ENCODE measurements around the gene NET1.

Gene NET1

GRCh38 chr10:5481121-5481520 is 68.8 kb downstream of the NET1 start:
- Histone ChIP-seq H3K9ac (ENCODE audit: low read length) (no peak overlapping the region), H3K4me3 (ENCODE audit: low read length) (no peak overlapping the region), H3K4me1 (ENCODE audit: control insufficient read depth, low read depth, low read length) (peaks cover 21% of the 10 kb centered on the region), H3K27me3 (ENCODE audit: control insufficient read depth, insufficient read depth, low read length) (no peaks in the 10 kb centered on the region), H3K9me3 (ENCODE audit: control insufficient read depth, low read depth, low read length) (no peaks in the 10 kb centered on the region), H3K27ac (ENCODE audit: low read length) (no peak overlapping the region), H3K36me3 (ENCODE audit: control insufficient read depth, low read depth, low read length) (no peaks in the 10 kb centered on the region)

DNA sequence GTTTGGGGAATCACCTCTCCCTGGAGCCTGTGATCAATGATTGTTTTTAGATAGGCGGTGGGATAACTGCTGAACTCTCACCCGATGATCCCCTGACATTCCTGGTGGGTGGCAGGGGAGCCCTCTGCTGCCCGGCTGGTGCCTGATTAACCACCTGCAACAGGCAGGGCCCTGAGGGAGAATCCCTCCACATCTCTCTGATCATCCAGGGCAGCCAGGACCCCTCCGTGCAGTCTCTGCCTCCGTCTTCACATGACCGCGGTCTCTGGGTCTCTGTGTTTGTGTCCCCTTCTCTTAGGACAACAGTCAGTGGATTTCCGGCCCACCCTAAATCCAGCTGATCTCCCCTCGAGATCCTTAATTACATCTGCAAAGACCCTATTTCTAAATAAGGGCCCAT is 69.7 kb downstream of the NET1 start:
- H3K9me3 ChIP-seq (ENCODE audit: control insufficient read depth, low read depth, low read length) = no peaks in the 10 kb centered on the region
- H3K4me1 ChIP-seq (ENCODE audit: control insufficient read depth, low read depth, low read length) = peaks cover 17% of the 10 kb centered on the region
- H3K36me3 ChIP-seq (ENCODE audit: control insufficient read depth, low read depth, low read length) = no peaks in the 10 kb centered on the region
- H3K27ac ChIP-seq (ENCODE audit: low read length) = no peak overlapping the region
- H3K9ac ChIP-seq (ENCODE audit: low read length) = no peak overlapping the region
- no peaks in the 10 kb centered on the region for H3K27me3 ChIP-seq (ENCODE audit: control insufficient read depth, insufficient read depth, low read length)
- no peak overlapping the region for H3K4me3 ChIP-seq (ENCODE audit: low read length)

DNA sequence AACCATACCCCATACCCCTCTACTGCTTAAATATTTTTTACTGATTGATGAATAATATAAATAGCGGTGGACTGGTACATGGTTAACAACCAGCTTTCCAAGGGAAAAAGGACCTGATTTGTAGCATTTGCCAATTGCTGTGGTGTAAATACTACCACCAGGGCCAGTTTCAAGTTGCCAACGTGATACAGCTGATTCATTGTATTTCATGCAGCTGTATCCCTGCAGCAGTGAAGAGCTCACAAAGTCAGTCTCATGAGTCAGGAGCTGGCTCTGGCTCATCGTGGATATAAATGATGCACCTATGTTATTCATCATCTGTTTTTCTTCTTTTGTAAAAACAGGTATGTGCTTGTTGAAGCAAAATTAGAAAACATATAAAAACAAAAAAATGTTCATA is 71.8 kb downstream of the NET1 start:
- Histone ChIP-seq H3K27me3 (ENCODE audit: control insufficient read depth, insufficient read depth, low read length) (no peaks in the 10 kb centered on the region), H3K27ac (ENCODE audit: low read length) (no peak overlapping the region), H3K4me3 (ENCODE audit: low read length) (no peak overlapping the region), H3K36me3 (ENCODE audit: control insufficient read depth, low read depth, low read length) (no peaks in the 10 kb centered on the region), H3K4me1 (ENCODE audit: control insufficient read depth, low read depth, low read length) (peaks cover 5% of the 10 kb centered on the region), H3K9ac (ENCODE audit: low read length) (no peak overlapping the region), H3K9me3 (ENCODE audit: control insufficient read depth, low read depth, low read length) (no peaks in the 10 kb centered on the region)

DNA sequence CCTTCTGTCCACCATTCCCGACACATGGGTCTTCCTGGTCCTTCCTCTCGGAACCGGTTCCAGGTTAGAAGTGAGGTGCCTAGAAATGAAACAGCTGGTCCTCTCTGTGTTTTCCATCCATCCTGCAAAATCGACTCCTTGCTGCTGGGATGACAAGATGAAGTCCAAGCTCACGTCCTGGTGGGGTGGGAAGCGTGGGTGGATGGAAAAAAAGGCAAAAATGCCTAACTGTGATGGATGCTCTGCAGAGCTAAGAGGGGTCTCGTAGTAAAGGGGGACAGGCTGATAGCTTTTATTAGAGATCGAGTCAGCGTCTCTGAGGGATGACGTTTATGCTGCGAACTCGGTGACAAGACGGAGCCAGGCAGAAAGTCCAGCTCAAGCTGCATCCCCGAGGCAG is 72.9 kb downstream of the NET1 start:
- no peak overlapping the region for H3K27ac ChIP-seq (ENCODE audit: low read length)
- H3K36me3 ChIP-seq (ENCODE audit: control insufficient read depth, low read depth, low read length) = no peaks in the 10 kb centered on the region
- H3K27me3 ChIP-seq (ENCODE audit: control insufficient read depth, insufficient read depth, low read length) = no peaks in the 10 kb centered on the region
- H3K9me3 ChIP-seq (ENCODE audit: control insufficient read depth, low read depth, low read length) = no peaks in the 10 kb centered on the region
- no peak overlapping the region for H3K9ac ChIP-seq (ENCODE audit: low read length)
- peaks cover 5% of the 10 kb centered on the region for H3K4me1 ChIP-seq (ENCODE audit: control insufficient read depth, low read depth, low read length)
- H3K4me3 ChIP-seq (ENCODE audit: low read length) = no peak overlapping the region

DNA sequence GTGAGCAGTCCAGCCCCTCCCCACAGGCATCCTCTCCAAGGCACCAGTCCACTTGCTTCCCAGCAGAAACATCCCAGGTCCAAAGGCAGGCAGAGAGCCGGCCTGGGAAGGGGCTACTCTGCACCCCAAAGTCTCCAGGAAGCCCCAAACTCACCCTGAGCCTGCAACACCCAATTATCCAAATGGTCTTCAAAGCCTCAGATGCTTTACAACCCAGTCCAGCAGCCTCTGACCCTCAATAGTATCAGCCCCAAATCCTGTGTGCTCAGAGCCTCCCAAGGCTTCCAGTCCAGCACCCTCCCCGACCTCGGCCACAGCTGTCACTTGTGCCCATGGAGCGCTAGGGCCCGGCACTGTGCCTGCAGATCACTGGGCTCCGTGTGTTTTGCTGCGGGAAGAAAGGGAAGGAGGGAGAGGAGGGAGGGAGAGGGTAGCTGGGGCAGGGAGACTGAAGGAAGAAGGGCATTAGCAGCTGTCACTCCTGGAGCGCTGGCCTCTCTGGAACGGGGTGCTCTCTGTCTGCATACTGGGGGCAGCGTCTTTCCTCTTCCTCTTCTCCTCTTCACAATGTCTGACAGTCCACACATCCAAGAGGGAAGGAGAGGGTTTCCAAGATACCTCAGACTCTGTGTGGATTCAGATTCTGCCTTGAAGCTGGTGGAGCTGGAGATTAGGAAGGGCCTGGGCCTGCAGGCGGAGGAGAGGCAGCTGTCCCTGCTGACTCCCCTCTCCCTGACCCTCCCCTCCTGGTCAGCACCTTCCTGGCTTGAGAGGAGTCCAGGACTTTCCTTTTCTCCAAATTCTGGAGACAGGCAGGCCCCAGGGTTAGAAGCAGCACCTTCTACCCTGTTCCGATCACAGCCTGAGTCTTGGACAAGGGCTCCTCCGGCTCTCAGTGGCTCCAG is 73.8 kb downstream of the NET1 start:
- Histone ChIP-seq H3K36me3 (ENCODE audit: control insufficient read depth, low read depth, low read length) (no peaks in the 10 kb centered on the region), H3K4me1 (ENCODE audit: control insufficient read depth, low read depth, low read length) (peaks cover 5% of the 10 kb centered on the region), H3K4me3 (ENCODE audit: low read length) (no peak overlapping the region), H3K27ac (ENCODE audit: low read length) (no peak overlapping the region), H3K9me3 (ENCODE audit: control insufficient read depth, low read depth, low read length) (no peaks in the 10 kb centered on the region), H3K9ac (ENCODE audit: low read length) (no peak overlapping the region), H3K27me3 (ENCODE audit: control insufficient read depth, insufficient read depth, low read length) (no peaks in the 10 kb centered on the region)

DNA sequence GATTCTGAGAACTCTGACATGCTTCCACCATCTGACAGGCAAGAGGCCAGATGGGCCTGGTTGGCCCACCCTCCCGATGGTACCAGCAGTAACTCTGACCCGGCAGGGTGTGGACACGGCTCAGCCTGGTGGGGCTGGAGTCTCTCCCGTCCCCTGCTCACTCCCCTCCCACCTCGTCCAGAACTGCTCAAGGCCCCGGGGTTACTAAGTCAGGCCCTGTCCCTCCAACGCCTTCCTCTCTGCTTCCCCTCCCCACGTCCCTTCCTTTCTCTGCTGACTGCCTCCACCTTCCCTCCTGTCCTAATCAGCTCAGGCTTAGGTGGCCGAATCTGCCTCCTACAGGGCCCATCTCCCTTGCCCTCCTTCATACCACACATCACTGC is 74.5 kb downstream of the NET1 start:
- H3K9me3 ChIP-seq (ENCODE audit: control insufficient read depth, low read depth, low read length) = no peaks in the 10 kb centered on the region
- H3K27ac ChIP-seq (ENCODE audit: low read length) = no peak overlapping the region
- H3K36me3 ChIP-seq (ENCODE audit: control insufficient read depth, low read depth, low read length) = no peaks in the 10 kb centered on the region
- no peaks in the 10 kb centered on the region for H3K27me3 ChIP-seq (ENCODE audit: control insufficient read depth, insufficient read depth, low read length)
- H3K4me1 ChIP-seq (ENCODE audit: control insufficient read depth, low read depth, low read length) = peaks cover 5% of the 10 kb centered on the region
- no peak overlapping the region for H3K9ac ChIP-seq (ENCODE audit: low read length)
- no peak overlapping the region for H3K4me3 ChIP-seq (ENCODE audit: low read length)

GRCh38 chr10:5488272-5489161 is 76.2 kb downstream of the NET1 start:
- Histone ChIP-seq H3K9me3 (ENCODE audit: control insufficient read depth, low read depth, low read length) (no peaks in the 10 kb centered on the region), H3K27ac (ENCODE audit: low read length) (no peak overlapping the region), H3K4me1 (ENCODE audit: control insufficient read depth, low read depth, low read length) (peaks cover 5% of the 10 kb centered on the region), H3K36me3 (ENCODE audit: control insufficient read depth, low read depth, low read length) (no peaks in the 10 kb centered on the region), H3K4me3 (ENCODE audit: low read length) (no peak overlapping the region), H3K9ac (ENCODE audit: low read length) (no peak overlapping the region), H3K27me3 (ENCODE audit: control insufficient read depth, insufficient read depth, low read length) (no peaks in the 10 kb centered on the region)

- Histone ChIP-seq H3K27me3 (ENCODE audit: control insufficient read depth, insufficient read depth, low read length) (no peaks in the 10 kb centered on the region), H3K9ac (ENCODE audit: low read length) (no peak overlapping the region), H3K9me3 (ENCODE audit: control insufficient read depth, low read depth, low read length) (no peaks in the 10 kb centered on the region), H3K4me1 (ENCODE audit: control insufficient read depth, low read depth, low read length) (peaks cover 5% of the 10 kb centered on the region), H3K36me3 (ENCODE audit: control insufficient read depth, low read depth, low read length) (no peaks in the 10 kb centered on the region), H3K27ac (ENCODE audit: low read length) (no peak overlapping the region), H3K4me3 (ENCODE audit: low read length) (no peak overlapping the region)
Measured at GRCh38 chr10:5490032-5490431, 77.7 kb downstream of the NET1 start.

DNA sequence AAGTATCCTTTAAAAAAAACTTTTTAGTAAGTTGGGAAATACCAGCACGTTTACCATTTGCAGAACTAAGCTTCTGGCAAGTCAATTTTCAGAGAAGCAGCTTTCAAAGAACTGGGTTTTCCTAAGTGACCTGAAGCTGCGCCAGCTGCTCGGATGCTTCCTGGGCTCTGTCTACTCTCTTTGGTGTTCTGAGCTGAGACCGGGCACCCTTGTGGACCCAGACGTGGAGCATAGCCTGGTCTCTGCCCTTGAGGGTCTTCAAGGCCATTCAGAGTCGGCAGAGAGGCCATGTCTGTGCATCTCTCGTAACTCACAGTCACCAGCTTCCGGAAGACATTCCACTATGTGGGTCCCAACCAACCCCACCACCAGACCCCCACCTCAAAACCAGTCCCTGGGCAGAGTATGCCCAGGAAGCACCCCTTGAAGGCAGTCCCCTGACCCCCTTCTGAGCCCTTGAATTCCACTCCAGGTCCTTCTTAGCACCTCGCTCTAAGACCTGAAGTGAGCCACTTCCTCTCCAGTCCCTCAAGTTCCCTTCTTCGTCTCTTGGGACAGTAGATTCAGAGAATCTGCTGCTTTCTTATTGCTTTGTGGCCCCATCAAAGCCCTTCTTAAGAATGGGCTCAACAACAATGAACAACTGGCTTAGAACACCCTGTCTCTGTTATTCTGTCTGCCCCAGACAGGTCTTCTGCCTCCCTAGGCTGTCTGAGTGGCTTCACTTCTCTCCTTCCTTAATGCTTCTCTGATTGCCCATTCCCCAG is 78.5 kb downstream of the NET1 start:
- H3K36me3 ChIP-seq (ENCODE audit: control insufficient read depth, low read depth, low read length) = no peaks in the 10 kb centered on the region
- H3K4me1 ChIP-seq (ENCODE audit: control insufficient read depth, low read depth, low read length) = peaks cover 5% of the 10 kb centered on the region
- no peaks in the 10 kb centered on the region for H3K27me3 ChIP-seq (ENCODE audit: control insufficient read depth, insufficient read depth, low read length)
- no peaks in the 10 kb centered on the region for H3K9me3 ChIP-seq (ENCODE audit: control insufficient read depth, low read depth, low read length)
- H3K9ac ChIP-seq (ENCODE audit: low read length) = no peak overlapping the region
- H3K27ac ChIP-seq (ENCODE audit: low read length) = no peak overlapping the region
- H3K4me3 ChIP-seq (ENCODE audit: low read length) = no peak overlapping the region

GRCh38 chr10:5491477-5491876 is 79.1 kb downstream of the NET1 start:
- no peaks in the 10 kb centered on the region for H3K27me3 ChIP-seq (ENCODE audit: control insufficient read depth, insufficient read depth, low read length)
- no peak overlapping the region for H3K4me3 ChIP-seq (ENCODE audit: low read length)
- H3K9ac ChIP-seq (ENCODE audit: low read length) = no peak overlapping the region
- no peaks in the 10 kb centered on the region for H3K9me3 ChIP-seq (ENCODE audit: control insufficient read depth, low read depth, low read length)
- H3K27ac ChIP-seq (ENCODE audit: low read length) = no peak overlapping the region
- H3K36me3 ChIP-seq (ENCODE audit: control insufficient read depth, low read depth, low read length) = no peaks in the 10 kb centered on the region
- no peaks in the 10 kb centered on the region for H3K4me1 ChIP-seq (ENCODE audit: control insufficient read depth, low read depth, low read length)

DNA sequence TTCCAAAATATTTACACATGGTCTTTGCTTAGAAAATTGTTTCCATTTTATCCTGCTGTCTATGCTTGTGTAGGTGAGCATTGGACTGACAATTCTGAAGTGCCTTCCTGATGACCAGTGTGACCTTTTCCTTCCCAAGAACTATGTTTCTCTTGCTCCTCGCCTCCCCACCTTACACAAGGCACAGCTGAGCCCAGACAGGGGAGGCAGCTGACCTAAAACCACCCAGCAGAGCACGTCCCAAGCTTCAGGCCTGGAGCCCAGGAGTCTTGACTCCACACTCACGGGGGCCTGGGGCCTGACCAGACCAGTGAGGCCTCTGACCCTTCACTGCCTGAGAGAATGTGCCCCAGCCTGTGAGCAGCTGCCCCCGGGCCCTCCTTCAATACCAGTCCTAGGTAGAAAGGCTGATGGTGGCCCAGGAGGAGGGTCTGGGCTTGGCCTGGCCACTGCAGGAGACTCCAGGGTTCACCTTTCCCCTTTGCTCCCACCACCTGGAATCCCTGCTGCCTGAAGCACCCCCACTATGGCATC is 80.0 kb downstream of the NET1 start:
- no peaks in the 10 kb centered on the region for H3K4me1 ChIP-seq (ENCODE audit: control insufficient read depth, low read depth, low read length)
- no peak overlapping the region for H3K27ac ChIP-seq (ENCODE audit: low read length)
- no peak overlapping the region for H3K4me3 ChIP-seq (ENCODE audit: low read length)
- H3K27me3 ChIP-seq (ENCODE audit: control insufficient read depth, insufficient read depth, low read length) = no peaks in the 10 kb centered on the region
- H3K9me3 ChIP-seq (ENCODE audit: control insufficient read depth, low read depth, low read length) = no peaks in the 10 kb centered on the region
- H3K36me3 ChIP-seq (ENCODE audit: control insufficient read depth, low read depth, low read length) = no peaks in the 10 kb centered on the region
- H3K9ac ChIP-seq (ENCODE audit: low read length) = no peak overlapping the region

Measured in iPS-18a (cell line).